ENCODE results near the gene P2RY1. TPM values are rescaled to one million over a fixed set of nuclear protein-coding genes. Genes with fewer than 3 reads are reported as not detected.
A peak's percentile ranks its signal among the peaks of the same experiment; 100 is the strongest.

P2RY1 gene
- total and polyA plus RNA-seq, 2 of the 4 experiments (the other 2 are of a cell fraction), result not detected

DNA sequence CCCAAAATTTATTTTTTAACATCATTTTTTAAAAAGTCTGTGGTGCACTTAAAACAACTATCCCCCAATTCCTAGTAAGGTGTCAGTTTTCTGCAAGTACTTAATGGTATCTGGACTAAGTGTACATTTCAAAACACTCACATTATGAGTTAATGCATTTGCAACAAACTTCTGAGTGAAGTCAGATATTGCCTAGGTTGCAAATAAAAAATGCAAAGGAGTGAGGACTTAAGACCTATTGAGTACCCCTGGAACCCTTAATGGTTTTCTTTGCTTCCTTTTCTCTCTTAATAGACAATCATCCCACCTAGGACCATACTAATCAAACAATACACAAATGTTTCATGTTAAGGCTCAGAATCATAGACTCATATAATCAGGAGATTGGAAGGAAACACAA is 1.8 kb upstream of the P2RY1 start:
- no peak overlapping the region for H4K5ac ChIP-seq (ENCODE audit: low read depth, low read length)
- no peak overlapping the region for H2BK120ac ChIP-seq (ENCODE audit: low read depth, low read length)
- H3K9ac ChIP-seq (ENCODE audit: low read depth, low read length), result no peak overlapping the region
- H4K20me1 ChIP-seq (ENCODE audit: insufficient read depth, low read length), result no peaks in the 10 kb centered on the region
- no peak overlapping the region for H3K14ac ChIP-seq (replicated peaks; ENCODE audit: low read depth, low read length)
- H3K9me1 ChIP-seq (ENCODE audit: insufficient read depth, low read length), result no peaks in the 10 kb centered on the region
- no peak overlapping the region for H2AK9ac ChIP-seq (replicated peaks; ENCODE audit: low read depth, low read length, poor library complexity)
- no peak overlapping the region for H2AK5ac ChIP-seq (ENCODE audit: low read depth, low read length)
- no peak overlapping the region for H2BK20ac ChIP-seq (ENCODE audit: low read depth, low read length)
- POLR2A ChIA-PET (ENCODE audit: unreplicated experiment), result no interaction called here
- no peaks in the 10 kb centered on the region for H3K79me1 ChIP-seq (ENCODE audit: low read depth in 1 of 2, low read length in 2 of 2)
- H2AFZ ChIP-seq (replicated peaks; ENCODE audit: low read length, poor library complexity), result no peak overlapping the region
- H3K56ac ChIP-seq (ENCODE audit: extremely low read depth, insufficient read depth, low read length), result no peak overlapping the region
- no peak overlapping the region for H3K27ac ChIP-seq (ENCODE audit: insufficient read depth, low read length)
- intact Hi-C loops (cut with micrococcal nuclease) (no loop called here), dilution Hi-C loops (cut with HindIII; ENCODE audit: low sequenced_read_pairs, unreplicated experiment) (no loop called here), in situ Hi-C loops (cut with MboI; ENCODE audit: low sequenced_read_pairs) (no loop called here)
- H3K36me3 ChIP-seq (ENCODE audit: control insufficient read depth, insufficient read depth, low read length), result no peaks in the 10 kb centered on the region
- ATAC-seq (ENCODE audit: low read depth) (no peak), DNase-seq (no peak)
- H3K4me3 ChIP-seq (ENCODE audit: insufficient read depth, low read depth, low read length), result no peak overlapping the region
- CTCF ChIA-PET, result interaction anchor here (0.8 kb wide), 1 partner anchor 16 kb away, joined by 3 read pairs; no protein-coding TSS in a partner anchor
- H3K4me1 ChIP-seq (ENCODE audit: control insufficient read depth, insufficient read depth, low read length), result no peaks in the 10 kb centered on the region; the same call in 1 of the 2 replicates
- H4K8ac ChIP-seq (ENCODE audit: low read depth in 2 of 2, low read length in 2 of 2), result no peak overlapping the region
- BruUV-seq (replicated peaks), result no TSS peak
- peaks cover 19% of the 10 kb centered on the region for H3K27me3 ChIP-seq (ENCODE audit: control insufficient read depth, insufficient read depth, low read length)
- H4K91ac ChIP-seq (ENCODE audit: insufficient read depth, low read depth, low read length), result no peak overlapping the region
- H3K4ac ChIP-seq (ENCODE audit: low read depth, low read length), result no peak overlapping the region
- no peak overlapping the region for H2BK15ac ChIP-seq (ENCODE audit: low read depth, low read length)
- H3K23ac ChIP-seq (ENCODE audit: low read depth, low read length), result no peak overlapping the region
- H3K4me2 ChIP-seq (ENCODE audit: low read depth, low read length), result no peak overlapping the region
- no peak overlapping the region for H2BK5ac ChIP-seq (ENCODE audit: low read depth, low read length, poor library complexity, severe bottlenecking)
- no peak overlapping the region for H3K18ac ChIP-seq (ENCODE audit: low read depth, low read length)
- TF ChIP-seq RFX5 (IDR thresholded peaks at IDR 0.05; ENCODE audit: low read depth, low read length) (no peak), NFE2L2 (IDR thresholded peaks at IDR 0.05; ENCODE audit: low read depth, low read length) (no peak), MAFK (IDR thresholded peaks at IDR 0.05; ENCODE audit: low read depth, low read length) (0 out of 2 replicates have a peak, but pooled peaks have one; percentile 9), FOS (IDR thresholded peaks at IDR 0.05; ENCODE audit: low read depth, low read length) (no peak), CEBPB (IDR thresholded peaks at IDR 0.05; ENCODE audit: low read depth, low read length) (no peak), RCOR1 (IDR thresholded peaks at IDR 0.05; ENCODE audit: insufficient replicate concordance, low read length) (no peak), BHLHE40 (IDR thresholded peaks at IDR 0.05; ENCODE audit: low read depth, low read length) (no peak)
- TF ChIP-seq, protein P1, sequence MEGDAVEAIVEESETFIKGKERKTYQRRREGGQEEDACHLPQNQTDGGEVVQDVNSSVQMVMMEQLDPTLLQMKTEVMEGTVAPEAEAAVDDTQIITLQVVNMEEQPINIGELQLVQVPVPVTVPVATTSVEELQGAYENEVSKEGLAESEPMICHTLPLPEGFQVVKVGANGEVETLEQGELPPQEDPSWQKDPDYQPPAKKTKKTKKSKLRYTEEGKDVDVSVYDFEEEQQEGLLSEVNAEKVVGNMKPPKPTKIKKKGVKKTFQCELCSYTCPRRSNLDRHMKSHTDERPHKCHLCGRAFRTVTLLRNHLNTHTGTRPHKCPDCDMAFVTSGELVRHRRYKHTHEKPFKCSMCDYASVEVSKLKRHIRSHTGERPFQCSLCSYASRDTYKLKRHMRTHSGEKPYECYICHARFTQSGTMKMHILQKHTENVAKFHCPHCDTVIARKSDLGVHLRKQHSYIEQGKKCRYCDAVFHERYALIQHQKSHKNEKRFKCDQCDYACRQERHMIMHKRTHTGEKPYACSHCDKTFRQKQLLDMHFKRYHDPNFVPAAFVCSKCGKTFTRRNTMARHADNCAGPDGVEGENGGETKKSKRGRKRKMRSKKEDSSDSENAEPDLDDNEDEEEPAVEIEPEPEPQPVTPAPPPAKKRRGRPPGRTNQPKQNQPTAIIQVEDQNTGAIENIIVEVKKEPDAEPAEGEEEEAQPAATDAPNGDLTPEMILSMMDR (conservative IDR thresholded peaks at IDR 0.05; ENCODE audit: low read depth, low read length), result no peak
- H3K9me3 ChIP-seq (ENCODE audit: control insufficient read depth, insufficient read depth, low read length), result no peaks in the 10 kb centered on the region
